Activated T-cell treated with anti-CD3 and anti-CD28 coated beads, Interleukin-2, amount 50 U/mL, for 4 hours (primary cell): Measurements from ENCODE around the gene LAMB1. TPM values are rescaled to one million over a fixed set of nuclear protein-coding genes. Genes with fewer than 3 reads are reported as not detected.
"Not testable (repeated sequence)": the region's sequence is repeated elsewhere in the genome, so short reads cannot be mapped to it uniquely, and the experiment has no call there.

Experiments used
- ATAC-seq, 2 donors: fragments of 200-7000 bp; cut with Tn5 transposase; one replicate each; pipeline ENCODE4 v1.10.0; 2021
- DNase-seq: peaks from one replicate; pipeline ENCODE4 v3.0.0-alpha.2; 2020
- H3K27me3 Mint-ChIP-seq: one replicate; pipeline ENCODE4 v1.8.0; 2021; ENCODE audit warnings: low read depth, mixed read lengths
- H3K36me3 Mint-ChIP-seq: one replicate; pipeline ENCODE4 v1.8.0; 2022; ENCODE audit warnings: mixed read lengths; ENCODE audit not compliant: insufficient read depth
- H3K4me1 Mint-ChIP-seq: one replicate; pipeline ENCODE4 v1.8.0; 2021; ENCODE audit warnings: low read depth, mixed read lengths
- H3K4me3 Mint-ChIP-seq: one replicate; pipeline ENCODE4 v1.8.0; 2021; ENCODE audit warnings: mild to moderate bottlenecking, moderate library complexity, mixed read lengths
- H3K9me3 Mint-ChIP-seq: one replicate; pipeline ENCODE4 v1.8.0; 2021; ENCODE audit warnings: mixed read lengths
- total RNA-seq, 3 donors: library from RNA; stranded (reverse); gene quantifications; one replicate each; pipeline ENCODE4 v1.2.1, GENCODE V29; 2021

Gene LAMB1
- total RNA-seq, 3 donors from 2014 or later = 0.26 to 0.46 (median 0.30) TPM

- DNase-seq = no peak
- ATAC-seq = no peak
- Mint-ChIP-seq H3K9me3 (no peaks in the 10 kb centered on the region), H3K4me1 (no peaks in the 10 kb centered on the region), H3K27me3 (peaks cover 8% of the 10 kb centered on the region), H3K36me3 (no peaks in the 10 kb centered on the region), H3K4me3 (no peak overlapping the region)
Observed at GRCh38 chr7:107961405-107961804, 41.6 kb downstream of the LAMB1 start.

GRCh38 chr7:107960272-107960671 lies 42.7 kb downstream of the LAMB1 start:
- Mint-ChIP-seq H3K4me1 (no peaks in the 10 kb centered on the region), H3K36me3 (no peaks in the 10 kb centered on the region), H3K27me3 (peaks cover 10% of the 10 kb centered on the region), H3K9me3 (no peaks in the 10 kb centered on the region), H3K4me3 (no peak overlapping the region)
- no peak for DNase-seq
- ATAC-seq = no peak

- H3K4me3 Mint-ChIP-seq = no peak overlapping the region
- H3K9me3 Mint-ChIP-seq = no peaks in the 10 kb centered on the region
- H3K27me3 Mint-ChIP-seq = peaks cover 10% of the 10 kb centered on the region
- no peaks in the 10 kb centered on the region for H3K4me1 Mint-ChIP-seq
- no peaks in the 10 kb centered on the region for H3K36me3 Mint-ChIP-seq
- DNase-seq (no peak), ATAC-seq (no peak)
Observed at GRCh38 chr7:107959527-107959898, 43.4 kb downstream of the LAMB1 start.

GRCh38 chr7:107958764-107959526 lies 44.0 kb downstream of the LAMB1 start:
- DNase-seq (no peak), ATAC-seq (no peak)
- no peak overlapping the region for H3K4me3 Mint-ChIP-seq
- H3K9me3 Mint-ChIP-seq = no peaks in the 10 kb centered on the region
- no peaks in the 10 kb centered on the region for H3K4me1 Mint-ChIP-seq
- no peaks in the 10 kb centered on the region for H3K36me3 Mint-ChIP-seq
- peaks cover 10% of the 10 kb centered on the region for H3K27me3 Mint-ChIP-seq

GRCh38 chr7:107957436-107957835 lies 45.5 kb downstream of the LAMB1 start:
- Mint-ChIP-seq H3K4me1 (no peaks in the 10 kb centered on the region), H3K27me3 (peaks cover 10% of the 10 kb centered on the region), H3K36me3 (no peaks in the 10 kb centered on the region), H3K4me3 (no peak overlapping the region), H3K9me3 (no peaks in the 10 kb centered on the region)
- DNase-seq (no peak), ATAC-seq (no peak)

GRCh38 chr7:107956950-107957349 lies 46.0 kb downstream of the LAMB1 start:
- not testable (repeated sequence) for H3K9me3 Mint-ChIP-seq, DNase-seq, H3K4me3 Mint-ChIP-seq, H3K36me3 Mint-ChIP-seq, ATAC-seq, H3K4me1 Mint-ChIP-seq, H3K27me3 Mint-ChIP-seq

- Mint-ChIP-seq H3K4me3 (no peak overlapping the region), H3K27me3 (peaks cover 5% of the 10 kb centered on the region), H3K4me1 (no peaks in the 10 kb centered on the region), H3K9me3 (no peaks in the 10 kb centered on the region), H3K36me3 (no peaks in the 10 kb centered on the region)
- no peak for DNase-seq
- ATAC-seq = no peak
Observed at GRCh38 chr7:107955394-107955793, 47.6 kb downstream of the LAMB1 start.

- H3K4me3 Mint-ChIP-seq = no peak overlapping the region
- peaks cover 5% of the 10 kb centered on the region for H3K27me3 Mint-ChIP-seq
- H3K9me3 Mint-ChIP-seq = no peaks in the 10 kb centered on the region
- no peak for ATAC-seq
- H3K36me3 Mint-ChIP-seq = no peaks in the 10 kb centered on the region
- no peak for DNase-seq
- no peaks in the 10 kb centered on the region for H3K4me1 Mint-ChIP-seq
Observed at GRCh38 chr7:107953924-107954303, 49.0 kb downstream of the LAMB1 start.

- Mint-ChIP-seq H3K4me3 (no peak overlapping the region), H3K36me3 (no peaks in the 10 kb centered on the region), H3K9me3 (no peaks in the 10 kb centered on the region), H3K27me3 (peaks cover 5% of the 10 kb centered on the region), H3K4me1 (no peaks in the 10 kb centered on the region)
- DNase-seq (no peak), ATAC-seq (no peak)
Observed at GRCh38 chr7:107953265-107953923, 49.6 kb downstream of the LAMB1 start.

- H3K27me3 Mint-ChIP-seq = peaks cover 5% of the 10 kb centered on the region
Observed at GRCh38 chr7:107951896-107952295, 51.1 kb downstream of the LAMB1 start.

GRCh38 chr7:107951172-107951787 lies 51.7 kb downstream of the LAMB1 start:
- no peaks in the 10 kb centered on the region for H3K9me3 Mint-ChIP-seq
- DNase-seq (no peak), ATAC-seq (no peak)
- no peaks in the 10 kb centered on the region for H3K4me1 Mint-ChIP-seq
- peaks cover 1% of the 10 kb centered on the region for H3K27me3 Mint-ChIP-seq
- H3K36me3 Mint-ChIP-seq = no peaks in the 10 kb centered on the region
- no peak overlapping the region for H3K4me3 Mint-ChIP-seq

More at GRCh38 chr7:107951896-107952295, 51.1 kb downstream of the LAMB1 start:
- H3K9me3 Mint-ChIP-seq = no peaks in the 10 kb centered on the region
- H3K4me3 Mint-ChIP-seq = no peak overlapping the region
- no peaks in the 10 kb centered on the region for H3K36me3 Mint-ChIP-seq
- DNase-seq (no peak), ATAC-seq (no peak)
- no peaks in the 10 kb centered on the region for H3K4me1 Mint-ChIP-seq

- no peaks in the 10 kb centered on the region for H3K27me3 Mint-ChIP-seq
- ATAC-seq = no peak
- no peaks in the 10 kb centered on the region for H3K4me1 Mint-ChIP-seq
Observed at GRCh38 chr7:107949443-107949935, 53.5 kb downstream of the LAMB1 start.

GRCh38 chr7:107948645-107949442 lies 54.1 kb downstream of the LAMB1 start:
- Mint-ChIP-seq H3K4me1 (no peaks in the 10 kb centered on the region), H3K9me3 (no peaks in the 10 kb centered on the region), H3K36me3 (no peaks in the 10 kb centered on the region), H3K27me3 (no peaks in the 10 kb centered on the region), H3K4me3 (no peak overlapping the region)
- ATAC-seq = no peak
- DNase-seq = no peak

More at GRCh38 chr7:107949443-107949935, 53.5 kb downstream of the LAMB1 start:
- Mint-ChIP-seq H3K36me3 (no peaks in the 10 kb centered on the region), H3K4me3 (no peak overlapping the region), H3K9me3 (no peaks in the 10 kb centered on the region)
- DNase-seq = no peak

- no peaks in the 10 kb centered on the region for H3K4me1 Mint-ChIP-seq
- no peaks in the 10 kb centered on the region for H3K9me3 Mint-ChIP-seq
- H3K36me3 Mint-ChIP-seq = no peaks in the 10 kb centered on the region
- ATAC-seq (no peak), DNase-seq (no peak)
- no peaks in the 10 kb centered on the region for H3K27me3 Mint-ChIP-seq
- no peak overlapping the region for H3K4me3 Mint-ChIP-seq
Observed at GRCh38 chr7:107946881-107947280, 56.1 kb downstream of the LAMB1 start.
